Measurements from ENCODE around the gene CD22. TPM values are rescaled to one million over a fixed set of nuclear protein-coding genes. Genes with fewer than 3 reads are reported as not detected.

Gene CD22
- total and polyA plus RNA-seq, 2 donors (not counting 3 experiments of a cell fraction or from before 2014, with no cell fraction given), result not detected

DNA sequence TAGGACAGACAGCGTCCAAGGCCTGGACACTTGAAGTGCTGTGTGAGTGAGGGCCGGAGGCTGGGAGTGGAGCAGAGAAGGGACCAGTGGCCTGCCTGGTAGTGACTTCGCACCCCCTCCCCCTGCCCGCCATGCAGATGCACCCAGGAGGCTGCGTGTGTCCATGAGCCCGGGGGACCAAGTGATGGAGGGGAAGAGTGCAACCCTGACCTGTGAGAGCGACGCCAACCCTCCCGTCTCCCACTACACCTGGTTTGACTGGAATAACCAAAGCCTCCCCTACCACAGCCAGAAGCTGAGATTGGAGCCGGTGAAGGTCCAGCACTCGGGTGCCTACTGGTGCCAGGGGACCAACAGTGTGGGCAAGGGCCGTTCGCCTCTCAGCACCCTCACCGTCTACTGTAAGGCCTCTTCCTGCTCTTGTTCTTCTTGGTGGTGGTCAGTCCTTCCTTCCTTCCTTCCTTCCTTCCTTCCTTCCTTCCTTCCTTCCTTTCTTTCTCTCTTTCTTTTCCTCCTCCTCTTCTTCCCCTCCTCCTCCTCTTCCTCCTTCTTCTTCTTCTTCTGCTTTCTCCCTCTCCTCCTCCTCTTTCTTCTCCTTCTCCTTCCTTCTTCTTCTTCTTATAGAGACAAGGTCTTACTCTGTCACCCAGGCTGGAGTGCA is 12.7 kb downstream of the CD22 start:
- H2AFZ ChIP-seq (ENCODE audit: low read depth, low read length), result no peak overlapping the region
- intact Hi-C loops (cut with micrococcal nuclease) (no loop called here), dilution Hi-C loops (cut with MboI; ENCODE audit: extremely low pct_ligation_motif_present, low sequenced_read_pairs) (no loop called here)
- DNase-seq (ENCODE audit: low read depth, low spot score) (no peak), FAIRE-seq (no peak)
- no peaks in the 10 kb centered on the region for H3K9me1 ChIP-seq (replicated peaks; ENCODE audit: control insufficient read depth, extremely low read depth, insufficient read depth, low read length)
- H3K36me3 ChIP-seq (ENCODE audit: control insufficient read depth in 2 of 2, extremely low read depth in 1 of 2, insufficient read depth in 2 of 2, low read length in 2 of 2), result no peaks in the 10 kb centered on the region
- ChIA-PET CTCF (interaction anchor here (1.9 kb wide), 1 partner anchor 11 kb away, joined by 9 read pairs; no protein-coding TSS in a partner anchor), POLR2A (no interaction called here)
- no peak for TF ChIP-seq POLR2A (IDR thresholded peaks at IDR 0.05; ENCODE audit: low read depth, low read length)
- no peak for TF ChIP-seq EZH2 (IDR thresholded peaks at IDR 0.05; ENCODE audit: borderline replicate concordance, low read depth, low read length, severe bottlenecking)
- no peak for TF ChIP-seq MYC (IDR thresholded peaks at IDR 0.05; ENCODE audit: low read depth, low read length)
- no peak for TF ChIP-seq MAX (IDR thresholded peaks at IDR 0.05; ENCODE audit: insufficient read depth, insufficient read length)
- TF ChIP-seq JUN (IDR thresholded peaks at IDR 0.05; ENCODE audit: borderline replicate concordance, insufficient read depth, insufficient read length, low read depth), result no peak
- TF ChIP-seq FOS (IDR thresholded peaks at IDR 0.05; ENCODE audit: borderline replicate concordance, insufficient read depth, low read length), result no peak
- TF ChIP-seq GATA2 (IDR thresholded peaks at IDR 0.05; ENCODE audit: insufficient read depth, insufficient read length, low read depth, low read length), result no peak
- no peak for TF ChIP-seq CTCF (IDR thresholded peaks at IDR 0.05; ENCODE audit: extremely low read depth in 1 of 2, insufficient read depth in 1 of 2, low read depth in 1 of 2, low read length in 2 of 2)
- no peak for TF ChIP-seq POLR2AphosphoS5 (IDR thresholded peaks at IDR 0.05; ENCODE audit: insufficient read depth, low read depth, low read length)
- no peak overlapping the region for H3K4me3 ChIP-seq (replicated peaks in 1 of 3; ENCODE audit: insufficient read depth in 1 of 3, low read depth in 1 of 3, low read length in 3 of 3)
- no peaks in the 10 kb centered on the region for H3K9me3 ChIP-seq (replicated peaks; ENCODE audit: control insufficient read depth, insufficient read depth, low read length)
- no peaks in the 10 kb centered on the region for H3K4me1 ChIP-seq (ENCODE audit: control insufficient read depth, extremely low read depth, insufficient read depth, low read length)
- no peaks in the 10 kb centered on the region for H3K27me3 ChIP-seq (ENCODE audit: control insufficient read depth in 2 of 2, insufficient read depth in 2 of 2, low read length in 2 of 2)
- H3K9ac ChIP-seq (replicated peaks; ENCODE audit: extremely low read depth, insufficient read depth, low read length), result no peak overlapping the region
- H3K79me2 ChIP-seq (ENCODE audit: control insufficient read depth, insufficient read depth, low read length), result no peaks in the 10 kb centered on the region
- no peaks in the 10 kb centered on the region for H4K20me1 ChIP-seq (replicated peaks; ENCODE audit: control insufficient read depth, extremely low read depth, insufficient read depth, low read length)
- no TSS peak for BruUV-seq (replicated peaks)
- H3K4me2 ChIP-seq (ENCODE audit: insufficient read depth, low read length), result no peak overlapping the region
- H3K27ac ChIP-seq (ENCODE audit: insufficient read depth, low read depth, low read length), result no peak overlapping the region
